Heart right ventricle (tissue), 16 donors: ENCODE results near the gene SARM1. TPM values are rescaled to one million over a fixed set of nuclear protein-coding genes. Genes with fewer than 3 reads are reported as not detected.
A peak's percentile ranks its signal among the peaks of the same experiment; 100 is the strongest.

Experiments used
- ATAC-seq, 8 donors: fragments of 200-7000 bp; cut with Tn5 transposase; one replicate each; pipeline ENCODE4 v1.9.1; 2020; ENCODE audit warnings: mild to moderate bottlenecking in 8 of 8, moderate library complexity in 8 of 8, moderate number of reproducible peaks in 1 of 8
- DNase-seq, 2 donors: peaks; one replicate each; pipeline ENCODE4 v3.0.0-alpha.2; 2020
- H3K27ac ChIP-seq, 10 donors: fragments of 200-600 bp; sonication (generic) in 2 of 10; one replicate each; pipeline versions ENCODE4 v1.5.0 to v1.8.0; 2020 to 2022; ENCODE audit warnings: mild to moderate bottlenecking in 3 of 10
- H3K27me3 ChIP-seq, 7 donors: fragments of 200-600 bp; one replicate each; pipeline ENCODE4 v1.8.0; 2021 to 2022; ENCODE audit warnings: mild to moderate bottlenecking in 2 of 7
- H3K36me3 ChIP-seq, 9 donors: fragments of 200-600 bp; sonication (generic) in 1 of 9; one replicate each; pipeline versions ENCODE4 v1.5.0 to v1.8.0; 2020 to 2022; ENCODE audit warnings: mild to moderate bottlenecking in 2 of 9
- H3K4me1 ChIP-seq, 9 donors: fragments of 200-600 bp; sonication (generic) in 1 of 9; one replicate each; pipeline versions ENCODE4 v1.5.0 to v1.8.0; 2020 to 2022; ENCODE audit warnings: mild to moderate bottlenecking in 4 of 9
- H3K4me3 ChIP-seq, 10 donors: fragments of 200-600 bp; sonication (generic) in 2 of 10; one replicate each; pipeline versions ENCODE4 v1.5.0 to v1.8.0; 2020 to 2022; ENCODE audit warnings: mild to moderate bottlenecking in 7 of 10, moderate library complexity in 2 of 10
- H3K9me3 ChIP-seq, 11 donors: fragments of 200-600 bp in 10 of 11; sonication (generic) in 2 of 11; one replicate each; pipeline versions ENCODE4 v1.5.0 to v1.8.0; 2013 to 2022; ENCODE audit warnings: mild to moderate bottlenecking in 2 of 11, control low read depth in 1 of 11, moderate library complexity in 1 of 11
- WGBS, 2 donors: extraction: QIAGEN DNeasy Blood & Tissue Kit; methylation state at CpG; one replicate each; pipeline ENCODE4 v1.1.7; 2013; ENCODE audit warnings: inconsistent platforms in 1 of 2; 5-methylcytosine and 5-hydroxymethylcytosine counted together
- intact Hi-C, 10 donors: fragments of 100-400 bp; cut with DNase I; formaldehyde crosslinking; loops; one replicate each; pipeline versions ENCODE4 v1.11.1 to v1.14.2; 2022
- polyA plus RNA-seq, 2 donors: library from polyadenylated mRNA; stranded (reverse); fragments of 200-250 nt; gene quantifications; one replicate each; pipeline ENCODE4 v1.2.3, GENCODE V29; 2013
- total RNA-seq, 10 donors: library from RNA; stranded (reverse); fragmentation: NEBNext Ultra II Directional in 3 of 10; extraction: Animal tissue kit (Norgen Biotek cat#: 25700) in 3 of 10; gene quantifications; one replicate each; pipeline versions ENCODE4 v1.2.1 to v1.2.4, GENCODE V29; 2021 to 2023
- TF ChIP-seq, protein P1 (sequence below), 9 donors: fragments of 200-600 bp; sonication (generic) in 2 of 9; IDR thresholded peaks; one replicate each; pipeline versions ENCODE4 v1.5.0 to v1.8.0; 2021 to 2022; ENCODE audit warnings: antibody characterized with exemption in 9 of 9, mild to moderate bottlenecking in 5 of 9, moderate library complexity in 1 of 9
- donor health status: Arrhythmogenic right ventricular cardiomyopathy.
- donor health status: ischemic (EF 13 %, LVEDD 7.1; RV severe dilation, severe dysfunction).
- donor health status: healthy with polysubstance abuse.
- donor health status: DM: no; HTN: yes; CAD: no.
- donor health status: DM: no; HTN: no; CAD: no.
- donor health status: ischemic (EF 25% LVEDD 6.9; RV normal size, moderate dysfunction).
- donor health status: ischemic (EF 25% LVEDD 5.7; RV mildly dilated, moderate dysfunction).
- donor health status: healthy.
- donor health status: DM: yes; HTN: yes; CAD: no.
- donor health status: Ischemic cardiomyopathy.
- donor health status: ischemic (EF 35%, LVEDD 5.7; RV mildly dilated, moderate dysfunction).
- donor health status: nonischemic (EF 11% LVEDD 7.7; RV severe dilation, severe dysfunction).
- donor health status: DM: yes; HTN: yes; CAD: no.
- donor health status: PGD.
- donor health status: ischemic (EF 29% LVEDD 5.4; RV normal size, mild dysfunction).
- donor health status: nonischemic (EF 23%, LVEDD 6.1; RV moderate dilation, normal function).

Gene SARM1
- total and polyA plus RNA-seq, 12 donors, result 4.4 to 10.5 (median 8.0) TPM

- peaks cover 0 to 29% (median 10%) of the 10 kb centered on the region in 9 donors for H3K4me1 ChIP-seq
- DNase-seq, result no peak
- no peak overlapping the region for H3K27ac ChIP-seq
- 18 to 31% methylated on average over 72 of the region's 72 CpGs for WGBS, 2 donors
- ATAC-seq, result peak in 3 of 8 donors; percentile 19 to 43 (median 42)
- peaks cover 0 to 12% (median 0%) of the 10 kb centered on the region in 7 donors for H3K27me3 ChIP-seq
- H3K36me3 ChIP-seq, result peaks cover 0 to 11% (median 0%) of the 10 kb centered on the region in 9 donors
- intact Hi-C loops, result no loop called here
- no peaks in the 10 kb centered on the region for H3K9me3 ChIP-seq
- TF ChIP-seq, protein P1, sequence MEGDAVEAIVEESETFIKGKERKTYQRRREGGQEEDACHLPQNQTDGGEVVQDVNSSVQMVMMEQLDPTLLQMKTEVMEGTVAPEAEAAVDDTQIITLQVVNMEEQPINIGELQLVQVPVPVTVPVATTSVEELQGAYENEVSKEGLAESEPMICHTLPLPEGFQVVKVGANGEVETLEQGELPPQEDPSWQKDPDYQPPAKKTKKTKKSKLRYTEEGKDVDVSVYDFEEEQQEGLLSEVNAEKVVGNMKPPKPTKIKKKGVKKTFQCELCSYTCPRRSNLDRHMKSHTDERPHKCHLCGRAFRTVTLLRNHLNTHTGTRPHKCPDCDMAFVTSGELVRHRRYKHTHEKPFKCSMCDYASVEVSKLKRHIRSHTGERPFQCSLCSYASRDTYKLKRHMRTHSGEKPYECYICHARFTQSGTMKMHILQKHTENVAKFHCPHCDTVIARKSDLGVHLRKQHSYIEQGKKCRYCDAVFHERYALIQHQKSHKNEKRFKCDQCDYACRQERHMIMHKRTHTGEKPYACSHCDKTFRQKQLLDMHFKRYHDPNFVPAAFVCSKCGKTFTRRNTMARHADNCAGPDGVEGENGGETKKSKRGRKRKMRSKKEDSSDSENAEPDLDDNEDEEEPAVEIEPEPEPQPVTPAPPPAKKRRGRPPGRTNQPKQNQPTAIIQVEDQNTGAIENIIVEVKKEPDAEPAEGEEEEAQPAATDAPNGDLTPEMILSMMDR (IDR thresholded peaks at IDR 0.05), result peak in 5 of 9 donors; percentile 14 to 32 (median 22)
- H3K4me3 ChIP-seq, result peak overlapping the region in 6 of 10 donors; percentile 7 to 30 (median 16)
Observed at GRCh38 chr17:28381141-28381825, 9.8 kb downstream of the SARM1 start.

GRCh38 chr17:28384281-28385036 is 13.0 kb downstream of the SARM1 start:
- Histone ChIP-seq H3K36me3 (peaks cover 0 to 35% (median 9%) of the 10 kb centered on the region in 9 donors), H3K9me3 (no peaks in the 10 kb centered on the region), H3K4me3 (peak overlapping the region in 9 of 10 donors; percentile 33 to 65 (median 55)), H3K27me3 (peaks cover 0 to 12% (median 0%) of the 10 kb centered on the region in 7 donors), H3K27ac (peak overlapping the region in 1 of 10 donors; percentile 66), H3K4me1 (peaks cover 0 to 29% (median 10%) of the 10 kb centered on the region in 9 donors)
- intact Hi-C loops, result no loop called here
- WGBS, 2 donors, result 14 to 27% methylated on average over 56 of the region's 56 CpGs
- DNase-seq (peak; percentile 36 to 42), ATAC-seq (peak; percentile 75 to 91 (median 87))
- TF ChIP-seq, protein P1 (IDR thresholded peaks at IDR 0.05), result no peak

- WGBS, 2 donors, result 29 to 44% methylated on average over 29 of the region's 29 CpGs
- Histone ChIP-seq H3K4me1 (peaks cover 0 to 29% (median 10%) of the 10 kb centered on the region in 9 donors), H3K36me3 (peaks cover 0 to 41% (median 12%) of the 10 kb centered on the region in 9 donors), H3K9me3 (no peaks in the 10 kb centered on the region), H3K4me3 (peak overlapping the region in 9 of 10 donors; percentile 33 to 65 (median 55)), H3K27me3 (peaks cover 0 to 12% (median 0%) of the 10 kb centered on the region in 7 donors), H3K27ac (peak overlapping the region in 1 of 10 donors; percentile 66)
- intact Hi-C loops, result no loop called here
- TF ChIP-seq, protein P1 (IDR thresholded peaks at IDR 0.05), result no peak
- DNase-seq (no peak), ATAC-seq (peak in 6 of 8 donors; percentile 15 to 55 (median 30))
Observed at GRCh38 chr17:28385037-28385400, 13.5 kb downstream of the SARM1 start.

- Histone ChIP-seq H3K4me1 (peaks cover 0 to 29% (median 10%) of the 10 kb centered on the region in 9 donors), H3K27me3 (peaks cover 0 to 12% (median 0%) of the 10 kb centered on the region in 7 donors), H3K27ac (no peak overlapping the region), H3K9me3 (no peaks in the 10 kb centered on the region), H3K4me3 (peak overlapping the region in 5 of 10 donors; percentile 55 to 65 (median 56)), H3K36me3 (peaks cover 0 to 45% (median 15%) of the 10 kb centered on the region in 9 donors)
- TF ChIP-seq, protein P1 (IDR thresholded peaks at IDR 0.05), result no peak
- no peak for DNase-seq
- no peak for ATAC-seq
- intact Hi-C loops, result no loop called here
- 88 to 89% methylated on average over 8 of the region's 8 CpGs for WGBS, 2 donors
Observed at GRCh38 chr17:28385406-28385805, 13.9 kb downstream of the SARM1 start.
